Liver (tissue), 9 donors: ENCODE measurements around the gene SEMA3E. TPM values are rescaled to one million over a fixed set of nuclear protein-coding genes. Genes with fewer than 3 reads are reported as not detected.

Experiments used
- DNase-seq: peaks from one replicate; pipeline ENCODE4 v3.0.0-alpha.2; 2017; ENCODE audit warnings: low spot score
- H3K27ac ChIP-seq, 2 donors: one replicate each; pipeline ENCODE4 v1.7.0; 2013; ENCODE audit warnings: inconsistent platforms in 2 of 2, low read length in 2 of 2, control low read depth in 1 of 2, low read depth in 1 of 2, mild to moderate bottlenecking in 1 of 2
- H3K27me3 ChIP-seq, 4 donors: one replicate each; pipeline versions ENCODE4 v1.6.1 to v1.7.0; 2013; ENCODE audit warnings: low read length in 3 of 4, inconsistent platforms in 1 of 4, mild to moderate bottlenecking in 1 of 4, moderate library complexity in 1 of 4; ENCODE audit not compliant: control insufficient read depth in 4 of 4, insufficient read depth in 4 of 4
- H3K36me3 ChIP-seq, 4 donors: one replicate each; pipeline versions ENCODE4 v1.6.1 to v1.7.0; 2013; ENCODE audit warnings: low read length in 3 of 4, mild to moderate bottlenecking in 3 of 4, low read depth in 1 of 4, moderate library complexity in 1 of 4; ENCODE audit not compliant: control insufficient read depth in 4 of 4, insufficient read depth in 3 of 4
- H3K4me1 ChIP-seq, 4 donors: one replicate each; pipeline versions ENCODE4 v1.6.1 to v1.7.0; 2013; ENCODE audit warnings: low read length in 3 of 4, mild to moderate bottlenecking in 3 of 4, moderate library complexity in 1 of 4; ENCODE audit not compliant: control insufficient read depth in 4 of 4, insufficient read depth in 4 of 4
- H3K4me3 ChIP-seq, 3 donors: one replicate each; pipeline versions ENCODE4 v1.6.1 to v1.7.0; 2013; ENCODE audit warnings: low read length in 3 of 3, control low read depth in 1 of 3, low read depth in 1 of 3, mild to moderate bottlenecking in 1 of 3
- H3K9ac ChIP-seq, 2 donors: one replicate each; pipeline ENCODE4 v1.7.0; 2013; ENCODE audit warnings: low read length in 2 of 2, mild to moderate bottlenecking in 2 of 2, moderate library complexity in 2 of 2, control low read depth in 1 of 2, low read depth in 1 of 2
- H3K9me3 ChIP-seq, 4 donors: one replicate each; pipeline versions ENCODE4 v1.6.1 to v1.7.0; 2013; ENCODE audit warnings: low read length in 3 of 4; ENCODE audit not compliant: control insufficient read depth in 4 of 4
- EGR1 ChIP-seq, 2 donors: IDR thresholded peaks; 2 replicates each; pipeline ENCODE4 v1.6.1; 2016 to 2018; ENCODE audit warnings: antibody characterized with exemption in 2 of 2, low read depth in 2 of 2
- FOXA1 ChIP-seq: IDR thresholded peaks from 2 replicates; pipeline ENCODE4 v1.6.1; 2016; ENCODE audit warnings: antibody characterized with exemption
- FOXA2 ChIP-seq: IDR thresholded peaks from 2 replicates; pipeline ENCODE4 v1.6.1; 2016; ENCODE audit warnings: antibody characterized with exemption
- GABPA ChIP-seq, 2 donors: IDR thresholded peaks in 1 of 2; conservative IDR thresholded peaks in 1 of 2; 2 replicates each; pipeline ENCODE4 v1.6.1; 2016; ENCODE audit warnings: antibody characterized with exemption in 2 of 2, mild to moderate bottlenecking in 1 of 2, moderate library complexity in 1 of 2
- HNF4A ChIP-seq, 2 donors: conservative IDR thresholded peaks; 2 replicates each; pipeline ENCODE4 v1.6.1; 2016; ENCODE audit warnings: antibody characterized with exemption in 2 of 2, mild to moderate bottlenecking in 2 of 2
- HNF4G ChIP-seq: IDR thresholded peaks from 2 replicates; pipeline ENCODE4 v1.6.1; 2016; ENCODE audit warnings: antibody characterized with exemption
- JUND ChIP-seq, 2 donors: IDR thresholded peaks; 2 replicates each; pipeline ENCODE4 v1.6.1; 2016; ENCODE audit warnings: antibody characterized with exemption in 2 of 2
- NR2F2 ChIP-seq: IDR thresholded peaks from 2 replicates; pipeline ENCODE4 v1.6.1; 2016; ENCODE audit warnings: antibody characterized with exemption
- RAD21 ChIP-seq, 2 donors: IDR thresholded peaks; 2 replicates each; pipeline ENCODE4 v1.6.1; 2016; ENCODE audit warnings: antibody characterized with exemption in 2 of 2, mild to moderate bottlenecking in 2 of 2
- SP1 ChIP-seq: IDR thresholded peaks from 2 replicates; pipeline ENCODE4 v1.6.1; 2018; ENCODE audit warnings: antibody characterized with exemption, mild to moderate bottlenecking
- YY1 ChIP-seq: IDR thresholded peaks from 2 replicates; pipeline ENCODE4 v1.6.1; 2016; ENCODE audit warnings: antibody characterized with exemption, mild to moderate bottlenecking
- WGBS: extraction: QIAGEN DNeasy Blood & Tissue Kit; methylation state at CpG from one replicate; pipeline ENCODE4 v1.1.7; 2013; 5-methylcytosine and 5-hydroxymethylcytosine counted together
- polyA plus RNA-seq, 2 donors: library from polyadenylated mRNA; stranded (reverse) in 1 of 2; unstranded in 1 of 2; fragments of 200-250 nt in 1 of 2; fragments of >200 nt in 1 of 2; fragmentation: Nextera tagmentation in 1 of 2; extraction: Ambion mirVana in 1 of 2; gene quantifications; one replicate each; pipeline versions ENCODE4 v1.2.1 to v1.2.3, GENCODE V29; 2013 to 2015
- total RNA-seq, 2 donors: library from RNA; depleted of rRNA; stranded (reverse); fragments of >200 nt; gene quantifications; one replicate each; pipeline ENCODE4 v1.2.3, GENCODE V29; 2014
- TF ChIP-seq, protein P1 (sequence below): IDR thresholded peaks from 2 replicates; pipeline ENCODE4 v1.6.1; 2016; ENCODE audit warnings: antibody characterized with exemption
- TF ChIP-seq, protein P2 (sequence below): IDR thresholded peaks from 2 replicates; pipeline ENCODE4 v1.6.1; 2016; ENCODE audit warnings: antibody characterized with exemption, mild to moderate bottlenecking
- TF ChIP-seq, protein P3 (sequence below): fragments of 150-350 bp; IDR thresholded peaks from 2 replicates; pipeline ENCODE4 v1.5.1; 2017; ENCODE audit warnings: improper control_type of control experiment, low read depth, low read length; ENCODE audit not compliant: missing input control
- TF ChIP-seq, protein P4 (sequence below): IDR thresholded peaks from 2 replicates; pipeline ENCODE4 v1.6.1; 2016; ENCODE audit warnings: antibody characterized with exemption
- TF ChIP-seq, protein P5 (sequence below): IDR thresholded peaks from 2 replicates; pipeline ENCODE4 v1.6.1; 2016; ENCODE audit warnings: antibody characterized with exemption
- donor health status: healthy.
- donor health status: healthy.
- donor health status: healthy.
- donor health status: healthy.
- donor health status: healthy.

The SEMA3E gene
- total and polyA plus RNA-seq, 4 donors, result 0.20 to 1.2 (median 0.59) TPM; not detected in 1

DNA sequence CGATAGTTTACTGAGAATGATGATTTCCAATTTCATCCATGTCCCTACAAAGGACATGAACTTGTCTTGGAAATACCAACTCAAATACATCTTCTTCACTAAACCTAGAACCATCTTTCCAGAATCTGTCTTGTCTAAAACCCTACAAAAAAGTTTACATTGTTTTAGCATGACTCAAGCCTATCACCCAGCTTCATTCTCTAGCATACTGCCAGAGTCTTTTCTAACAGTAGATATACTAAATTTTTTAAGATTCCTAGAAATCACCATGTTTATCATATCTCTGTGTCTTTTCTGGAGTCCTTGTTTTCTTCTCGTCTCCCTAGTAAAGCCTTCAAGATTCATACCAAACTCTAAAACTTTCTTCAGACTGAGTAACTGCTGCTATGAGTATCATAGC is 129.7 kb downstream of the SEMA3E start:
- Histone ChIP-seq H3K4me1 (no peaks in the 10 kb centered on the region), H3K36me3 (no peaks in the 10 kb centered on the region), H3K27ac (no peak overlapping the region), H3K9ac (no peak overlapping the region), H3K27me3 (no peaks in the 10 kb centered on the region), H3K9me3 (no peaks in the 10 kb centered on the region), H3K4me3 (no peak overlapping the region)
- DNase-seq, result no peak
- WGBS, result 82% methylated on average over 2 of the region's 2 CpGs
- TF ChIP-seq, protein P1, sequence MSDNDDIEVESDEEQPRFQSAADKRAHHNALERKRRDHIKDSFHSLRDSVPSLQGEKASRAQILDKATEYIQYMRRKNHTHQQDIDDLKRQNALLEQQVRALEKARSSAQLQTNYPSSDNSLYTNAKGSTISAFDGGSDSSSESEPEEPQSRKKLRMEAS, result no peak
- TF ChIP-seq SP1, result no peak
- TF ChIP-seq GABPA (IDR thresholded peaks at IDR 0.05 in 1 of 2, conservative IDR thresholded peaks at IDR 0.05 in 1 of 2), result no peak
- no peak for TF ChIP-seq YY1
- TF ChIP-seq, protein P2, sequence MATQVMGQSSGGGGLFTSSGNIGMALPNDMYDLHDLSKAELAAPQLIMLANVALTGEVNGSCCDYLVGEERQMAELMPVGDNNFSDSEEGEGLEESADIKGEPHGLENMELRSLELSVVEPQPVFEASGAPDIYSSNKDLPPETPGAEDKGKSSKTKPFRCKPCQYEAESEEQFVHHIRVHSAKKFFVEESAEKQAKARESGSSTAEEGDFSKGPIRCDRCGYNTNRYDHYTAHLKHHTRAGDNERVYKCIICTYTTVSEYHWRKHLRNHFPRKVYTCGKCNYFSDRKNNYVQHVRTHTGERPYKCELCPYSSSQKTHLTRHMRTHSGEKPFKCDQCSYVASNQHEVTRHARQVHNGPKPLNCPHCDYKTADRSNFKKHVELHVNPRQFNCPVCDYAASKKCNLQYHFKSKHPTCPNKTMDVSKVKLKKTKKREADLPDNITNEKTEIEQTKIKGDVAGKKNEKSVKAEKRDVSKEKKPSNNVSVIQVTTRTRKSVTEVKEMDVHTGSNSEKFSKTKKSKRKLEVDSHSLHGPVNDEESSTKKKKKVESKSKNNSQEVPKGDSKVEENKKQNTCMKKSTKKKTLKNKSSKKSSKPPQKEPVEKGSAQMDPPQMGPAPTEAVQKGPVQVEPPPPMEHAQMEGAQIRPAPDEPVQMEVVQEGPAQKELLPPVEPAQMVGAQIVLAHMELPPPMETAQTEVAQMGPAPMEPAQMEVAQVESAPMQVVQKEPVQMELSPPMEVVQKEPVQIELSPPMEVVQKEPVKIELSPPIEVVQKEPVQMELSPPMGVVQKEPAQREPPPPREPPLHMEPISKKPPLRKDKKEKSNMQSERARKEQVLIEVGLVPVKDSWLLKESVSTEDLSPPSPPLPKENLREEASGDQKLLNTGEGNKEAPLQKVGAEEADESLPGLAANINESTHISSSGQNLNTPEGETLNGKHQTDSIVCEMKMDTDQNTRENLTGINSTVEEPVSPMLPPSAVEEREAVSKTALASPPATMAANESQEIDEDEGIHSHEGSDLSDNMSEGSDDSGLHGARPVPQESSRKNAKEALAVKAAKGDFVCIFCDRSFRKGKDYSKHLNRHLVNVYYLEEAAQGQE, result no peak
- no peak for TF ChIP-seq HNF4A (conservative IDR thresholded peaks at IDR 0.05)
- TF ChIP-seq NR2F2, result no peak

DNA sequence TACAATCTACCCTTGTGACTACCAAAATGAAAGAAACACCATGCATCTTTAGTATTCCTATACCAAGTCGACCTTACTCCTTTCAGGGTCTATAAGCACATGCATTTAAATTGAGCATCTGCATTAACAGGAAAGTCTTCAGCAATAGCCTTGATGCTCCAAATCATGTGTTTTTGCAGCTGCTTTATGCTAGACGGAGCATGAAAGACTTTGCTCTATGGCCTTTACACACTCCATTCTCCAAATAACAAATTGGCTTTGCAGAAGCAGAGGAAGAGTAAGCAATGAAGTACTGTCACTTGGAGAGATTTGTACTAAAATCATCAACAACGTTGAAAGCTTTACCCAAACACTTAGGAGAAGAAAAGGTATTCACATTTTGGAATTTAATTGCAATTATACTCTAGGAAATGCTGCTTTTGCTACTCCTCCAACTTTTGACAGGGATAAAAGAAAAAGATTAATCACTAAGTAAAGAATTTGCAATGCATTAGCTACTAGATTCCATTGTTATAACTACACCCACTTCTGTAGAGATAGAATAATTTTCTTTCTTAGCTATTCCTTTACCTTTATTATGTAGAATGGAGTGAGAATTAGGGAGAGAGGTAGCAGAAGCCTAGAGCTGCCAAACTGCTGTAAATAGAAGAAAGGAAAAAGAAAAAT is 131.8 kb downstream of the SEMA3E start:
- Histone ChIP-seq H3K4me1 (no peaks in the 10 kb centered on the region), H3K27me3 (no peaks in the 10 kb centered on the region), H3K27ac (no peak overlapping the region), H3K9ac (no peak overlapping the region), H3K4me3 (no peak overlapping the region), H3K9me3 (no peaks in the 10 kb centered on the region), H3K36me3 (no peaks in the 10 kb centered on the region)
- DNase-seq, result no peak
- TF ChIP-seq, protein P1, result no peak
- TF ChIP-seq JUND (IDR thresholded peaks at IDR 0.05) (no peak), YY1 (no peak), HNF4G (no peak), EGR1 (IDR thresholded peaks at IDR 0.05; ENCODE audit: low read depth in 2 of 2) (no peak), RAD21 (IDR thresholded peaks at IDR 0.05) (no peak), GABPA (IDR thresholded peaks at IDR 0.05 in 1 of 2, conservative IDR thresholded peaks at IDR 0.05 in 1 of 2) (no peak), FOXA2 (no peak), FOXA1 (no peak)
- TF ChIP-seq, protein P3, sequence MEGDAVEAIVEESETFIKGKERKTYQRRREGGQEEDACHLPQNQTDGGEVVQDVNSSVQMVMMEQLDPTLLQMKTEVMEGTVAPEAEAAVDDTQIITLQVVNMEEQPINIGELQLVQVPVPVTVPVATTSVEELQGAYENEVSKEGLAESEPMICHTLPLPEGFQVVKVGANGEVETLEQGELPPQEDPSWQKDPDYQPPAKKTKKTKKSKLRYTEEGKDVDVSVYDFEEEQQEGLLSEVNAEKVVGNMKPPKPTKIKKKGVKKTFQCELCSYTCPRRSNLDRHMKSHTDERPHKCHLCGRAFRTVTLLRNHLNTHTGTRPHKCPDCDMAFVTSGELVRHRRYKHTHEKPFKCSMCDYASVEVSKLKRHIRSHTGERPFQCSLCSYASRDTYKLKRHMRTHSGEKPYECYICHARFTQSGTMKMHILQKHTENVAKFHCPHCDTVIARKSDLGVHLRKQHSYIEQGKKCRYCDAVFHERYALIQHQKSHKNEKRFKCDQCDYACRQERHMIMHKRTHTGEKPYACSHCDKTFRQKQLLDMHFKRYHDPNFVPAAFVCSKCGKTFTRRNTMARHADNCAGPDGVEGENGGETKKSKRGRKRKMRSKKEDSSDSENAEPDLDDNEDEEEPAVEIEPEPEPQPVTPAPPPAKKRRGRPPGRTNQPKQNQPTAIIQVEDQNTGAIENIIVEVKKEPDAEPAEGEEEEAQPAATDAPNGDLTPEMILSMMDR, result no peak
- TF ChIP-seq, protein P2, result no peak
- TF ChIP-seq, protein P4, sequence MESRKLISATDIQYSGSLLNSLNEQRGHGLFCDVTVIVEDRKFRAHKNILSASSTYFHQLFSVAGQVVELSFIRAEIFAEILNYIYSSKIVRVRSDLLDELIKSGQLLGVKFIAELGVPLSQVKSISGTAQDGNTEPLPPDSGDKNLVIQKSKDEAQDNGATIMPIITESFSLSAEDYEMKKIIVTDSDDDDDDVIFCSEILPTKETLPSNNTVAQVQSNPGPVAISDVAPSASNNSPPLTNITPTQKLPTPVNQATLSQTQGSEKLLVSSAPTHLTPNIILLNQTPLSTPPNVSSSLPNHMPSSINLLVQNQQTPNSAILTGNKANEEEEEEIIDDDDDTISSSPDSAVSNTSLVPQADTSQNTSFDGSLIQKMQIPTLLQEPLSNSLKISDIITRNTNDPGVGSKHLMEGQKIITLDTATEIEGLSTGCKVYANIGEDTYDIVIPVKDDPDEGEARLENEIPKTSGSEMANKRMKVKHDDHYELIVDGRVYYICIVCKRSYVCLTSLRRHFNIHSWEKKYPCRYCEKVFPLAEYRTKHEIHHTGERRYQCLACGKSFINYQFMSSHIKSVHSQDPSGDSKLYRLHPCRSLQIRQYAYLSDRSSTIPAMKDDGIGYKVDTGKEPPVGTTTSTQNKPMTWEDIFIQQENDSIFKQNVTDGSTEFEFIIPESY, result no peak
- TF ChIP-seq, protein P5, sequence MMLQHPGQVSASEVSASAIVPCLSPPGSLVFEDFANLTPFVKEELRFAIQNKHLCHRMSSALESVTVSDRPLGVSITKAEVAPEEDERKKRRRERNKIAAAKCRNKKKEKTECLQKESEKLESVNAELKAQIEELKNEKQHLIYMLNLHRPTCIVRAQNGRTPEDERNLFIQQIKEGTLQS, result no peak
- 42% methylated on average over 3 of the region's 3 CpGs for WGBS
